Body of pancreas (tissue), 4 donors: ENCODE measurements around the gene DNAJC21. TPM values are rescaled to one million over a fixed set of nuclear protein-coding genes. Genes with fewer than 3 reads are reported as not detected.

Experiments used
- ATAC-seq: fragments of 150-250 bp; one replicate; pipeline ENCODE4 v1.9.1; 2016
- DNase-seq, 4 donors: peaks; one replicate each; pipeline ENCODE4 v3.0.0-alpha.2; 2019
- H3K27ac ChIP-seq, 4 donors: fragments of 200-600 bp; sonication (generic); 1 replicate in 3 of 4; 2 replicates in 1 of 4; pipeline versions ENCODE4 v1.5.1 to v1.6.1; 2016 to 2019; ENCODE audit warnings: mild to moderate bottlenecking in 1 of 4, mixed read lengths in 1 of 4, moderate library complexity in 1 of 4
- H3K27me3 ChIP-seq, 2 donors: fragments of 200-600 bp; sonication (generic); one replicate each; pipeline ENCODE4 v1.6.0; 2016; ENCODE audit warnings: mild to moderate bottlenecking in 1 of 2
- H3K36me3 ChIP-seq, 2 donors: fragments of 200-600 bp; sonication (generic); replicated peaks in 1 of 2; 2 replicates each; pipeline ENCODE4 v1.5.1; 2016; ENCODE audit warnings: low read depth in 2 of 2; ENCODE audit not compliant: insufficient read depth in 1 of 2
- H3K4me1 ChIP-seq: fragments of 200-600 bp; sonication (generic); one replicate; pipeline ENCODE4 v1.6.0; 2016
- H3K4me3 ChIP-seq, 2 donors: fragments of 200-600 bp; sonication (generic); 1 replicate in 1 of 2; 2 replicates in 1 of 2; pipeline ENCODE4 v1.5.1; 2016 to 2019
- H3K9me3 ChIP-seq, 3 donors: fragments of 200-600 bp; sonication (generic); 1 replicate in 2 of 3; 2 replicates in 1 of 3; pipeline ENCODE4 v1.5.1; 2016
- POLR2A ChIP-seq, 3 donors: fragments of 450-650 bp; IDR thresholded peaks; one replicate each; pipeline ENCODE4 v1.6.1; 2016; ENCODE audit warnings: antibody characterized with exemption in 3 of 3, mild to moderate bottlenecking in 2 of 3
- WGBS, 2 donors: methylation state at CpG; one replicate each; pipeline ENCODE4 v1.1.5; 2017; 5-methylcytosine and 5-hydroxymethylcytosine counted together
- intact Hi-C: fragments of 100-400 bp; cut with DNase I; formaldehyde crosslinking; loops from one replicate; pipeline ENCODE4 v1.15.1; 2023
- total RNA-seq, 2 donors: library from RNA; depleted of rRNA; stranded (reverse); fragments of >200 nt; gene quantifications; one replicate each; pipeline ENCODE4 v1.1.0, GENCODE V29; 2016
- TF ChIP-seq, protein P1 (sequence below), 7 experiments: fragments of 450-650 bp in 4 of 7; fragments of 200-600 bp in 3 of 7; sonication (generic) in 3 of 7; IDR thresholded peaks; one replicate each; pipeline ENCODE4 v1.5.1; 2016 to 2019; ENCODE audit warnings: antibody characterized with exemption in 7 of 7

Gene DNAJC21
- total RNA-seq, 2 donors from 2014 or later: 26.7 to 29.6 TPM

DNA sequence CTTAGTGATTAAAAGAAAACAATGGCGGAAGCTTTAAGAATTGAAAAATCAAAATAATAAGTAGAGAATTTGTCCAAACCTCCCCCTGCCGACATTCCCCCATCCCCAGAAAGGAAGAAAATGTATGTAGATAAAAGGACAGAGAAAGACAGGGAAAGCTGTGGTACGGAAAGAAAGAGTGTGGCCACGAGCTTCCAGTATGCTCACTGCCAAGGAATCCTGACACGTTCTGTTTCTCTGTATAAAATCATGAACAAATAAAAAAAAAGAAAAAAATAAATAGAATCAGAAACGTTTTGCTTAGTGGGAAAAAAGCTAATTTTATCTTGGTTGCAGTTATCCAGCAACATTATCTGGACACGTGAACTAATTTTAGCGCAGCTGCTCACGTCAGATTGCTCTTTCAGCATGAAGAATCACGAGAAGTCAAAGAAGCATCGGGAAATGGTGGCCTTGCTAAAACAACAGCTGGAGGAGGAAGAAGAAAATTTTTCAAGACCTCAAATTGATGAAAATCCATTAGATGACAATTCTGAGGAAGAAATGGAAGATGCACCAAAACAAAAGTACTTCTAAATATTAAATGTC lies 15.2 kb downstream of the DNAJC21 start:
- Histone ChIP-seq H3K4me3 (no peak overlapping the region), H3K9me3 (no peaks in the 10 kb centered on the region), H3K36me3 (peaks cover 0 to 16% of the 10 kb centered on the region in 2 donors), H3K4me1 (no peaks in the 10 kb centered on the region), H3K27me3 (no peaks in the 10 kb centered on the region), H3K27ac (no peak overlapping the region)
- 79 to 82% methylated on average over 11 of the region's 11 CpGs for WGBS, 2 donors
- DNase-seq: no peak
- ATAC-seq: no peak
- no peak for TF ChIP-seq POLR2A (IDR thresholded peaks at IDR 0.05)
- TF ChIP-seq, protein P1, sequence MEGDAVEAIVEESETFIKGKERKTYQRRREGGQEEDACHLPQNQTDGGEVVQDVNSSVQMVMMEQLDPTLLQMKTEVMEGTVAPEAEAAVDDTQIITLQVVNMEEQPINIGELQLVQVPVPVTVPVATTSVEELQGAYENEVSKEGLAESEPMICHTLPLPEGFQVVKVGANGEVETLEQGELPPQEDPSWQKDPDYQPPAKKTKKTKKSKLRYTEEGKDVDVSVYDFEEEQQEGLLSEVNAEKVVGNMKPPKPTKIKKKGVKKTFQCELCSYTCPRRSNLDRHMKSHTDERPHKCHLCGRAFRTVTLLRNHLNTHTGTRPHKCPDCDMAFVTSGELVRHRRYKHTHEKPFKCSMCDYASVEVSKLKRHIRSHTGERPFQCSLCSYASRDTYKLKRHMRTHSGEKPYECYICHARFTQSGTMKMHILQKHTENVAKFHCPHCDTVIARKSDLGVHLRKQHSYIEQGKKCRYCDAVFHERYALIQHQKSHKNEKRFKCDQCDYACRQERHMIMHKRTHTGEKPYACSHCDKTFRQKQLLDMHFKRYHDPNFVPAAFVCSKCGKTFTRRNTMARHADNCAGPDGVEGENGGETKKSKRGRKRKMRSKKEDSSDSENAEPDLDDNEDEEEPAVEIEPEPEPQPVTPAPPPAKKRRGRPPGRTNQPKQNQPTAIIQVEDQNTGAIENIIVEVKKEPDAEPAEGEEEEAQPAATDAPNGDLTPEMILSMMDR (IDR thresholded peaks at IDR 0.05): no peak
- intact Hi-C loops: no loop called here

DNA sequence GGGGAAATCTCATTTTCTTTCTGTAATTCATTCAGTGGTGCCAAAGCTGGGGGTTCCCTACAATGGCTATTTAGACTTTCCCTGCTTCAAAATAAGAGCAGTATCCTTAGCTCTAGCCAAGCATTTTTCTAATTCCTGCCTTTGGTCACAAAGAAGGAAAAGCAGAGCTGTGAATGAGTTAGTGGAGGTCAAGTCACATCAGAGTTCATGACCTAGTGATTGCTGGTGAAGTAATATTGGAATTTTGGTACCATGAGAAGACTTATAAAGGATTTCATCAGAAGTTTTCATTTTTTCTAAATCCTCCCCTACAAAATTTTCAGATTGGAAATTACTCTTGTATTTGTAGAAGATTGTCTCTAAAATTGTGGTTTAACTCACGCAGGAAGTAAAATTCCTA lies 28.0 kb downstream of the DNAJC21 start:
- H3K4me1 ChIP-seq: no peaks in the 10 kb centered on the region
- ATAC-seq (no peak), DNase-seq (no peak)
- H3K4me3 ChIP-seq: no peak overlapping the region
- 91 to 100% methylated on average over 1 of the region's 1 CpG for WGBS, 2 donors
- no peaks in the 10 kb centered on the region for H3K9me3 ChIP-seq
- intact Hi-C loops: no loop called here
- H3K27me3 ChIP-seq: no peaks in the 10 kb centered on the region
- no peak overlapping the region for H3K27ac ChIP-seq
- no peak for TF ChIP-seq POLR2A (IDR thresholded peaks at IDR 0.05)
- TF ChIP-seq, protein P1 (IDR thresholded peaks at IDR 0.05): no peak
- H3K36me3 ChIP-seq: peaks cover 0 to 11% of the 10 kb centered on the region in 2 donors

DNA sequence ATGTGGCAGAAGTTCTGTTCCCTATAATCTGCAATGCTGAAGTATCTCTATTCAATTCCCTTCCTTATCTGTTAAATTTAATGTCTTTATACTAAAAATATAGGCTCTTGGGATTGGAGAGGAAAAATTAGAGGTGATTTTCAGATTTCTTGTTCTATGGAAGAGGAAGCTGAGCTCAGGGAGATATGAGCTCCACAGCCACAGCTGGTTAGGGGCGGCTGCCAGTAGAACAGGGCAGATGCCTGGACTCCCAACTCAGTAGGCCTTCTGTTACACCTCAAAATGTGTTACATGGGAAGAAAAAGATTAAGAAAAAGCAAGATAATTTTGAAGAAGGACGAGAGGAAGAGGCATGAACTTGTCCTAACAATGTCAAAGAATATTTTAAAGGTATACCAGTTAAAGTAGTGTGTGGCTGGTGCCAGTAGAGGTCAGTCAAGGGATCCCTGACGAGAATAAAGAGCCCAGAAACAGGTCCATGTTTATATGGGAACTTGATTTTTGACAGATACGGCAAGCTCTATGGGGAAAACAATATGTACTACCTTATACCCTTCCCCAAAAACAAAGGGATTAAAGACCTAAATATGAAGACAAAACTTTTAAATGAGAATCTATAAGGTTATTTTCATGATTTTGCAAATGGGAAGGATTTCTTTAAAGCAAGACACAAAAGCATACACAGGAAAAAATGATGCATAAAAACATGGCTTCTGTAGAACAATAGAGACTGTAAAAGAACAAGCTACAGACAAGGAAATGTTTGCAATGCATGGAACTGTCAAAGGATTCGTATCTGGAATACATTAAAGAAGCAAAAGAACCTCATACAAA lies 28.7 kb downstream of the DNAJC21 start:
- H3K27ac ChIP-seq: no peak overlapping the region
- TF ChIP-seq, protein P1 (IDR thresholded peaks at IDR 0.05): peak in 6 of 7 experiments; percentile 29 to 51 (median 40)
- TF ChIP-seq POLR2A (IDR thresholded peaks at IDR 0.05): no peak
- no peak overlapping the region for H3K4me3 ChIP-seq
- ATAC-seq (peak; percentile 68), DNase-seq (peak in 3 of 4 donors; percentile 17 to 46 (median 28))
- H3K27me3 ChIP-seq: no peaks in the 10 kb centered on the region
- WGBS, 2 donors: 49 to 53% methylated on average over 5 of the region's 5 CpGs
- no peaks in the 10 kb centered on the region for H3K4me1 ChIP-seq
- peaks cover 0 to 9% of the 10 kb centered on the region in 2 donors for H3K36me3 ChIP-seq
- H3K9me3 ChIP-seq: no peaks in the 10 kb centered on the region
- intact Hi-C loops: no loop called here

DNA sequence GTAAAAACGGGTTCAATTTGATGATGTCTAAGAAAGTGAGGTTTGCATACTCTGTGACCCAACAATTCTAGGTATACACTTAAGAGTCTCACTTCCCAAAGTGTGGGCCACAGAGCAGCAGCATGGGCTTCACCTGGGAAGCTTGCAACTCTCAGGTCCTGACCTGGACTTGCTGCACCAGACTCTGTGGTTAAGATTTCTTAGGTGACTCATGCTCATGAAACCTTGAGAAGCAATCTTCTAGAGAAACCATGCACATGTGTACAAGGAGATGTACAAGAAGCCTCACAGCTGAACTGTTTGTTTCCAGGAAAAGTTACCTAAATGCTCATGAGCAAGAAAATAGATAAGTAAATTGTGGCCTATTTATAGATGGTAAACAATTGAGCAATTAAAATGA lies 30.0 kb downstream of the DNAJC21 start:
- WGBS, 2 donors: 75 to 86% methylated on average over 1 of the region's 1 CpG
- DNase-seq: no peak
- H3K27me3 ChIP-seq: no peaks in the 10 kb centered on the region
- intact Hi-C loops: no loop called here
- TF ChIP-seq, protein P1 (IDR thresholded peaks at IDR 0.05): no peak
- no peak for TF ChIP-seq POLR2A (IDR thresholded peaks at IDR 0.05)
- no peaks in the 10 kb centered on the region for H3K9me3 ChIP-seq
- no peaks in the 10 kb centered on the region for H3K4me1 ChIP-seq
- no peak overlapping the region for H3K4me3 ChIP-seq
- H3K27ac ChIP-seq: no peak overlapping the region
- H3K36me3 ChIP-seq: peaks cover 0 to 6% of the 10 kb centered on the region in 2 donors
- no peak for ATAC-seq
